ENCODE results near the gene POU2AF1.

Gene POU2AF1

DNA sequence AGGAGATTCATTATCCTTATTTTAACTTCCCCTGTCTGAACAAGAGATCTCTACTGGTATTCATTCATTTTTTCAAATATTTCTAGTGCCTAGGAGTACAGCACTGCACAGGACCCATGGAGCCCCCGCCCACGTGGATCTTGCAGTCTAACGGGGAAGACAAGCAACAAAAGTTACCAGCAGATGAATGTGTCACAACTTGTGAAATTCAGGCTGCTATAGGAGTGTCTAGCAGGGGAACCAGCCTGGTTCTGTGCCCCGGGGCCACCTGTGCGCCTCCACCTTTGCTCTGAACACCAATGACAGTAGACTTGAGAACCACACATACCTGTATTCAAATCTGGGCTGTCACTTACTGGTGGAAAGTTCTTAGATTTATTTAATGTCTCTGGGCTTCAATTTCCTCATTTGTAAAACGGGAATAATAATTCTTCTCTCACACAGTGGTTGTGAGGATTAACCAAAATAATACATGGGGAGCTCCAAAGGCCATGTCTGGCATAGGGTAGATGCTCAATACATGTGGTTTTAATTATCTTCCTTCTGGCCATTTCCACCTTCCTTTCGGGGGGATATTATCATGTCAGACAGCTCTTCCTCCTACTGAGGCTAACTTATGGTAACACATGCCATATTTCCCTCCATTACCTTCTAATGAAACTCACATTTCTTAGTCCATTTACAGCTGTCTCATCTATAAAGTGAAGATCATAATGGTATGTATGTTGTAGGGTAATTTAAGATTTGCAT, 17.8 kb downstream of the POU2AF1 start:
- DNase-seq (ENCODE audit: low read depth in 2 of 2) = no peak

DNA sequence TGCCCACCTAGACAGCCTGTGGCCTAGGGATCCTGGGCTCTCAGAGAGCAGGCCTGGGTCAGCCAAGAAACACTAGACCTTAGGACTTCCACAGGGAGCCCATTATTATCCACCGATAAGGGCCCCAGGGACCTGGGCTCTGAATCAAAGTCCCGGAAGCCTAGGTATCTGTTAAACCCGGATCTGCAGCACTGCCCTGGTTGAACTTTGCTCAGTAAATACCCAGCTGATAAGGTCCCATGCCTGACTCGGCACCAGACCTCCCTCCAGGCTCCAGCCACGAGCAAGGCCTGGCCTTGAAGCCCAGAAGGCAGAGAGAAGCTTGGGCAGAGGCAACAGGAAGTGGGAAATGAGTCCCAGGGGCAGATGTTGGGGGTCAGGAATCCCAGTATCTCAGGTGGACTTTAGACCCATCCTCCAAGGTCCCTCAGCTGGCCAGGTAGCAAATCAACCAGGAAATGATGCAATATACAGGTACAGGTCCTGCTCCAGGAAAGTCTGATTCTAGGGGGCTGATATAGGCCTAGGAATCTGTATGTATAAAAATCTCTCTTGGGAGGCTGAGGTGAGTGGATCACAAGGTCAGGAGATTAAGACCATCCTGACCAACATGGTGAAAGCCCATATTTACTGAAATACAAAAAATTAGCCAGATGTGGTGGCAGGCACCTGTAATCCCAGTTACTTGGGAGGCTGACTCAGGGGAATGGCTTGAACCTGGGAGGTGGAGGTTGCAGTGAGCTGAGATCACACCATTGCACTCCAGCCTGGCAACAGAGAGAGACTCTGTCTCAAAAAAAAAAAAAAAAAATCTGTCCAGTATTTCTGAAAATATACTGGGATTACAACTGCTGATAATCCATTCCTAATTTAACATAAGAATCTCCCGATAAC, 18.7 kb downstream of the POU2AF1 start:
- DNase-seq (ENCODE audit: low read depth in 2 of 2) = no peak

- no peak for DNase-seq (ENCODE audit: low read depth in 2 of 2)
These were observed 19.6 kb downstream of the POU2AF1 start for GRCh38 chr11:111359223-111360149.

DNA sequence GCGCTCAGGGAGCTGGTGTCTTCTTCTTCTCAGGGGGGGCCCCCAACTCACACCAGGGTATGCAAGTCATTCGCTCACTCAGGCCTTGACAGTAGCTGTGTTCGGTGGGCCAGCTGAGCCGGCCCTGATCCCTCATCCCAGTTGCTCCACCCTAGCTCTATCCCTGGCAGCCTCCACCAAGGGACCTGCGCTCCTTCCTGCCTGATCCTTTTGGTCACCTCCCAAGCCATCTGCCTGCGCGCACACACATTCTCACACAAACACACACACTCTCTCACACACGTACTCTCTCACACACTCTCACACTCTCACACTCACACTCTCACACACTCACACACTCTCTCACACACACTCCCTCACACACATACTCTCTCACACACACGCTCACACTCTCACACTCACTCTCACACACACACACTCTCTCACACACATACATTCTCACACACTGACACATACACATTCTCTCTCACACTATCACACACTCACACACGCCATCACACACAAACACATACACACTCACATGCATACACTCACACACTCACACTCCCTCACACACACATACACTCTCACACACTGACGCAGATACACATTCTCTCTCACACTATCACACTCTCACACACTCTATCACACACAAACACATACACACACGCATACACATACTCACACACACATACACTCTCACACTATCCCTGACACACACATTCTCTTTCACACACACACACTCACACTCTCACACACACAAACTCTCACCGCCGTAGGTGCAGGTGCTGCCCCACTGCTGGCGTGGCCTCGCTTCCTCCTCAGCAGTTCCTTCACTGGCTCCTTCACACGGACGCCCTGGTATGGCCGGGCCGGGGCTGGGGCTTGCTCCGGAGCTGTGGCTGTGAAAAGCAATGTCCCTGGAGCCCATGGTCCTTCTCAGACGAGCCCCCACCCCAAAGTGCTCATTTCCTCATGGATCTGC, 20.8 kb downstream of the POU2AF1 start:
- no peak for DNase-seq (ENCODE audit: low read depth in 2 of 2)

- DNase-seq (ENCODE audit: low read depth in 2 of 2) = no peak
These were observed 21.7 kb downstream of the POU2AF1 start for GRCh38 chr11:111357150-111358037.

DNA sequence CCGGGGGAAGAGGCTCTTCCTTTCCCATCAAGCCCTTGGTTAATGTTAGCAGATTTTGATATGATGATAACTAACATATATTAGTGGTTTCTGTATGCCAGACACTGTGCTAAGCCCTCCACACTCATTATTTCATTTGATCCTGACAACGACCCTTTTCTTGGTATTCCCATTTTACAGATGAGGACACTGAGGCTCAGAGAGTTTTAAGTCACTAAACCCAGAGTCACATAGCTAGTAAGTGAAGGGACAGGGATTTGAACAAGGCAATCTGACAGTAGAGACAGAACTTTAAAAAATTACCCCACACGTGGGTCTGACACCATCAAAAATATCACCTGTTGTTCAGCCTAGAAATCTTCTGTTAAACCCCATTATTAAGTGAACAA, 22.4 kb downstream of the POU2AF1 start:
- no peak for DNase-seq (ENCODE audit: low read depth in 2 of 2)

DNA sequence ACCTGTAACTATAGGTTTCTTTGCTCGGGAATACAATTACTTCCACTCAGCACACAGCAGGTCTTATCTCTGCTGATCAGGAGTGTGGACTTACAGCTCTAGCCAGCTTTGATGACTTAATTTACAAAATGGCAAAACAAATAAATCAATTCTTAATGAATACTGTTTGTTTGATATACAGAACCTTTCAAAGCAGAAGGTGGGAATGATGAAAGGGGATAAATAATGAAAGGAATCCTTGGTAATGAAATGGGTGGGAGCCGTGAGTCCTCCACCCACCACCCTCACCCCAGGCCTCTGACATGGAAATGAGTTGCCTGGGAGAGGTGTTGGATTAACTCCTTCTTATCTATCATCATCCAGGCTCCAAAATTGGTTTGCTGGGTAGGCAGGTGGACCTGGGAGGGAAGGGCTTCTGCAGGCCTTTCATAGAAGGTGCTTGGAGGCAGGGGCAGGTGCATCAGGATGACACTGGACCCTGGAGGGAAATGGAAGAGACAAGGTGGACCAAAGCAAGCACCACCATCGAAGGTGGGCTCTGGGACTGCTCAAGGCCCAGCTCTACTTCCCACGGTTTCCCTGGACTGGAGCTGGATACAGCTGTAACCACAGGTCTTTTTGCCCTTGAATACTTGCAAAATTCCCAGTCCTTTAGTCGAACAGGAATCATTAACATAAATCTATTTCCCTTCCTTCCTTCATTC, 23.0 kb downstream of the POU2AF1 start:
- DNase-seq (ENCODE audit: low read depth in 2 of 2) = no peak

DNA sequence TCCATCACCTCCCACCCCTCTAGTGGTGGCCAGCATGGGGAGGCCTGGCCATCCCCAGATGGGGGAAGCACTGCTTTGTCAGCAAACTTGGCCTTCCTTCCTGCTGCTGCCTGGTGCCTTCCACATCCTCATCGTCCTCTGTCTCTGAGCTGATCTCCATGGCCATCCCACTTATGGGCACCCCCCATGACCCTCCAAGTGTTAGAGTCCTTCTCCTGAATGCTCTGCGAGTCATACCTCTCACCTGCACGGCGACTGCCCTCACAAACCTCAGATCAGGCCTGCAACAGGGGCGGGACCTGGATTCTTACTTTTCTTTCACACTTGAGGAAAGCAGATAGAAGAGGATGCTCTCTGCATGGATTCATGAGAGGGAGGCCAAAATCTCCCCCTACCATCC, 24.0 kb downstream of the POU2AF1 start:
- no peak for DNase-seq (ENCODE audit: low read depth in 2 of 2)

- DNase-seq (ENCODE audit: low read depth in 2 of 2) = no peak
These were observed 24.5 kb downstream of the POU2AF1 start for GRCh38 chr11:111354601-111354891.

- no peak for DNase-seq (ENCODE audit: low read depth in 2 of 2)
These were observed 25.1 kb downstream of the POU2AF1 start for GRCh38 chr11:111353776-111354600.

GRCh38 chr11:111352935-111353710, 26.0 kb downstream of the POU2AF1 start:
- no peak for DNase-seq (ENCODE audit: low read depth in 2 of 2)

- DNase-seq (ENCODE audit: low read depth in 2 of 2) = no peak
These were observed 26.8 kb downstream of the POU2AF1 start for GRCh38 chr11:111352231-111352746.

- DNase-seq (ENCODE audit: low read depth in 2 of 2) = no peak
These were observed 27.6 kb downstream of the POU2AF1 start for GRCh38 chr11:111351374-111352055.

DNA sequence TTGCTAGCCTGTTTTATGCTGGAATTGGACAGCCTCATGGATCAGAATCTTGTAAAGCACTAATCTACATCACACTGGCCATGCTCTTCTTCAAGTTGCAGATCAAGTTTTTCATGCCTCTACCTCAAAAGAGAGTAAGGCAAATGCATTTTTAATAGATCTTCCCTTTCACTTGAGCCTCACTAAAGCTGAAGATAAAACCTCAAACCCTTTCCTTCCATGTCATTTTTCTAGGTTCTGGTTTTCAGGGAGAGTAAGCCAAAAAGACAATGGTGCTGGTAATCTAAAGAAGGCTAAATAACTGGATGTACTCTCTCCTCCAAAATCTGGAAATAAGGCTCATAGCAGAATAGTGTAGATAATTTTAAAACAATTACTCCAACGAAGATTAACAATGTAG, 28.3 kb downstream of the POU2AF1 start:
- no peak for DNase-seq (ENCODE audit: low read depth in 2 of 2)

- no peak for DNase-seq (ENCODE audit: low read depth in 2 of 2)
These were observed 29.8 kb downstream of the POU2AF1 start for GRCh38 chr11:111349191-111349695.

DNA sequence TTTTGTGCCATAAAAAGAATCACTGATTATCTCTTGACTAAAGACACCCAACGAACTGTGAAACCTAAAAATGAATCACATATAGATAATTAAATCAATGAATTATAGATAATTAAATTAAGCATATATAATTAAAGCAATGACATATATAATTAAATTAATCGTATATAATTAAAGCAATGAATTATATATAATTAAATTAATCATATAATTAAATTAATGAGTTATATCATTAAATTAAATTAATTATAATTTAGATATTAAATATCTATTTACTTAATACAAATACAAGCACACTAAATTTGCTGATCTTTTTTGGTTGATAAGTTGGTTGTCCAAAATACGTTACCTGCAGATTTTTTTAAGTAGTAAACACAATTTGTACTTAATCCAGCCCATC, 30.9 kb downstream of the POU2AF1 start:
- DNase-seq (ENCODE audit: low read depth in 2 of 2) = no peak

- DNase-seq (ENCODE audit: low read depth in 2 of 2) = no peak
These were observed 31.4 kb downstream of the POU2AF1 start for GRCh38 chr11:111347723-111348115.
